K562 (cell line): ENCODE data around the gene SH3BGRL3. TPM values are rescaled to one million over a fixed set of nuclear protein-coding genes. Genes with fewer than 3 reads are reported as not detected.
A peak's percentile ranks its signal among the peaks of the same experiment; 100 is the strongest.

Experiments used
- CBX1 ChIP-seq: sonication (generic); IDR thresholded peaks from 2 replicates; pipeline ENCODE4 v1.6.1; 2016; ENCODE audit warnings: antibody characterized with exemption, low read depth, mild to moderate bottlenecking
- DIDO1 ChIP-seq: fragments of 450-650 bp; IDR thresholded peaks from 2 replicates; pipeline ENCODE4 v1.6.1; 2016; ENCODE audit warnings: low read depth, missing biosample characterization, missing genetic modification characterization
- HNRNPL ChIP-seq: fragments of 200-400 bp; formaldehyde crosslinking; IDR thresholded peaks from 2 replicates; pipeline ENCODE4 v1.6.1; 2017; ENCODE audit warnings: low read depth, mild to moderate bottlenecking, low read length
- JUNB ChIP-seq: fragments of 450-650 bp; formaldehyde crosslinking; conservative IDR thresholded peaks from 2 replicates; pipeline ENCODE4 v1.4.0; 2020; ENCODE audit warnings: mild to moderate bottlenecking
- MYNN ChIP-seq, 2 experiments: sonication (generic); formaldehyde crosslinking in 1 of 2; IDR thresholded peaks; 2 replicates each; pipeline versions ENCODE4 v1.5.0 to v1.6.1; 2016 to 2020; ENCODE audit warnings: antibody characterized with exemption in 1 of 2, missing genetic modification reagents in 1 of 2
- NFE2L1 ChIP-seq: fragments of 450-650 bp; IDR thresholded peaks from 2 replicates; pipeline ENCODE4 v1.6.1; 2016; ENCODE audit warnings: missing genetic modification characterization, low read depth, mild to moderate bottlenecking, missing compliant biosample characterization, moderate library complexity, borderline replicate concordance
- NFXL1 ChIP-seq: fragments of 450-650 bp; formaldehyde crosslinking; IDR thresholded peaks from 2 replicates; pipeline ENCODE4 v1.4.0; 2021; ENCODE audit warnings: mild to moderate bottlenecking
- POLR2A ChIP-seq: fragments of 450-650 bp; conservative IDR thresholded peaks from 2 replicates; pipeline ENCODE4 v1.6.1; 2016
- POLR2H ChIP-seq: IDR thresholded peaks from 2 replicates; pipeline ENCODE4 v1.6.1; 2016; ENCODE audit warnings: missing genetic modification characterization, low read depth, mild to moderate bottlenecking, control low read depth, missing compliant biosample characterization, moderate library complexity
- RB1 ChIP-seq: fragments of 450-650 bp; IDR thresholded peaks from 2 replicates; pipeline ENCODE4 v1.6.1; 2017; ENCODE audit warnings: low read depth, mild to moderate bottlenecking
- SMAD4 ChIP-seq: fragments of 250-450 bp; sonication (Bioruptor Pico); conservative IDR thresholded peaks from 2 replicates; pipeline ENCODE4 v1.8.0; 2021; ENCODE audit warnings: inconsistent platforms, mild to moderate bottlenecking, moderate library complexity
- SRF ChIP-seq, 2 experiments: fragments of 250-450, 450-650 bp in 1 of 2; sonication (Bioruptor Pico) in 1 of 2; sonication (generic) in 1 of 2; formaldehyde crosslinking; IDR thresholded peaks; 2 replicates each; pipeline versions ENCODE4 v1.5.0 to v1.5.1; 2020 to 2022; ENCODE audit warnings: mild to moderate bottlenecking in 1 of 2, missing genetic modification reagents in 1 of 2
- SRSF3 ChIP-seq: fragments of 200-400 bp; formaldehyde crosslinking; IDR thresholded peaks from 2 replicates; pipeline ENCODE4 v1.6.1; 2016; ENCODE audit warnings: mild to moderate bottlenecking, low read length, moderate library complexity; ENCODE audit not compliant: insufficient read depth
- TSHZ1 ChIP-seq: fragments of 250-450 bp; sonication (Bioruptor Pico); IDR thresholded peaks from 2 replicates; pipeline ENCODE4 v1.4.0; 2020; ENCODE audit warnings: mild to moderate bottlenecking, moderate library complexity
- ZBTB7A ChIP-seq: IDR thresholded peaks from 2 replicates; pipeline ENCODE4 v1.6.1; 2011; ENCODE audit warnings: low read depth, mild to moderate bottlenecking, low read length, moderate library complexity, borderline replicate concordance; ENCODE audit not compliant: control insufficient read depth
- ZNF408 ChIP-seq: fragments of 250-450 bp; sonication (Bioruptor Pico); IDR thresholded peaks from 2 replicates; pipeline ENCODE4 v1.4.0; 2020; ENCODE audit warnings: low read depth, mild to moderate bottlenecking, moderate library complexity
- ZNF586 ChIP-seq: fragments of 450-650 bp; formaldehyde crosslinking; conservative IDR thresholded peaks from 2 replicates; pipeline ENCODE4 v1.4.0; 2020; ENCODE audit warnings: mild to moderate bottlenecking, moderate library complexity
- polyA plus RNA-seq, 8 experiments: library from polyadenylated mRNA; depleted of rRNA in 4 of 8; stranded (reverse) in 5 of 8; unstranded in 3 of 8; fragments of >200 nt; fragmentation: Nextera tagmentation in 2 of 8; fragmentation: Illumina TruSeq in 1 of 8; extraction: Ambion mirVana in 2 of 8; extraction: Trizol in 1 of 8; gene quantifications; 2 replicates each; pipeline versions ENCODE4 v1.2.1 to v1.2.3, GENCODE V29; 2011 to 2014; ENCODE audit warnings: inconsistent platforms in 1 of 8, missing spikeins in 1 of 8
- total RNA-seq, 7 experiments: library from RNA; depleted of rRNA in 6 of 7; stranded (reverse); fragments of >200 nt in 6 of 7; fragmentation: Illumina TruSeq in 2 of 7; extraction: Trizol in 2 of 7; gene quantifications; 2 replicates each; pipeline versions ENCODE4 v1.2.1 to v1.2.3, GENCODE V29; 2011 to 2021; ENCODE audit warnings: low replicate concordance in 1 of 7
- TF ChIP-seq, protein P1 (sequence below), 2 experiments: fragments of 450-650 bp; IDR thresholded peaks; 2 replicates each; pipeline ENCODE4 v1.6.1; 2016
- TF ChIP-seq, protein P2 (sequence below): IDR thresholded peaks from 3 replicates; pipeline ENCODE4 v1.6.1; 2011; ENCODE audit warnings: borderline replicate concordance, mild to moderate bottlenecking, moderate library complexity; ENCODE audit not compliant: insufficient read length; ENCODE audit errors: extremely low read depth

SH3BGRL3 gene
- total and polyA plus RNA-seq, 9 of the 15 experiments (the other 6 are each of a cell fraction or from before 2014, with no cell fraction given), result 30.3 to 140 (median 54.2) TPM

DNA sequence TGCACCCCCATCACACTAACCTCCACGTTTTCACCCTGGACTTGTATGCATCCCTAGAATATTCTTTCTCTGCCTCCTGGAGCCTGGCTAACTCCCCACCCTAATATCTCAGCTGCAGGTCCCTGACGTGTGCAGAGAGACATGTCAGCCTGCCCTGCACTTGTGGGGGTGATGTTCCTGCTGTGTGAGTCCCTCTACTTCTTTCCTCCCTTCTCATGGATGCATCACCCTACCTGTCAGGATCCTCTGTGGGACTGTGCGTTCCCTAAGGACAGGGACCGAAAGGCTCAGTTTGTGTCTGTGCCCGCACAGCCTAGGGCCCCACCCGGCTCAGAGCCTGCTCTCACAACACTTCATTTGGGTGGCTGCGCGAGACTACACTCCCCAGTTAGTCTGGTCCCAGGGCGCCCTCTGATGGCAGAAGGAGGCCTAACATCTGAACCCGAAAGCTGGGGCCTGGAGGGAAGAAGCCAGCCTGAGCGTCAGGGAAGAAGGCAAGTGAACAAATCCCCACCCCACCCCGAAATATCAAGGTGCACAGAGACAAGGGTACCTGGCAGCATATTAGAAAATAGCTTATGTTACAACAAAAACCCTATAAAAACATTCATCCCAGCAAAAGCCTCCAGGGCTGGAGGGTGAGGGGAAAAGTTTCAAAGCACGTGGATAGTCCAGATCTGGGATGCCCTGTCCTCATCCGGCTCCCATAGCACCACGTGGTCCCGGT lies 41.6 kb downstream of the SH3BGRL3 start (continued):
- no peak for TF ChIP-seq HNRNPL
- no peak for TF ChIP-seq CBX1
- TF ChIP-seq SRSF3, result no peak
- TF ChIP-seq, protein P1, sequence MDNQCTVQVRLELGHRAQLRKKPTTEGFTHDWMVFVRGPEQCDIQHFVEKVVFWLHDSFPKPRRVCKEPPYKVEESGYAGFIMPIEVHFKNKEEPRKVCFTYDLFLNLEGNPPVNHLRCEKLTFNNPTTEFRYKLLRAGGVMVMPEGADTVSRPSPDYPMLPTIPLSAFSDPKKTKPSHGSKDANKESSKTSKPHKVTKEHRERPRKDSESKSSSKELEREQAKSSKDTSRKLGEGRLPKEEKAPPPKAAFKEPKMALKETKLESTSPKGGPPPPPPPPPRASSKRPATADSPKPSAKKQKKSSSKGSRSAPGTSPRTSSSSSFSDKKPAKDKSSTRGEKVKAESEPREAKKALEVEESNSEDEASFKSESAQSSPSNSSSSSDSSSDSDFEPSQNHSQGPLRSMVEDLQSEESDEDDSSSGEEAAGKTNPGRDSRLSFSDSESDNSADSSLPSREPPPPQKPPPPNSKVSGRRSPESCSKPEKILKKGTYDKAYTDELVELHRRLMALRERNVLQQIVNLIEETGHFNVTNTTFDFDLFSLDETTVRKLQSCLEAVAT (IDR thresholded peaks at IDR 0.05), result no peak
- TF ChIP-seq ZNF408 (CRISPR knock-in tag), result no peak
- no peak for TF ChIP-seq ZNF586
- TF ChIP-seq NFE2L1 (tag), result no peak
- TF ChIP-seq ZBTB7A, result no peak
- TF ChIP-seq TSHZ1 (CRISPR knock-in tag), result no peak
- no peak for TF ChIP-seq POLR2A
- peak; percentile 65; the same call in 1 of the 2 replicates for TF ChIP-seq MYNN (IDR thresholded peaks at IDR 0.05)
- TF ChIP-seq MYNN (CRISPR knock-in tag; IDR thresholded peaks at IDR 0.05), result no peak
- TF ChIP-seq, protein P2, sequence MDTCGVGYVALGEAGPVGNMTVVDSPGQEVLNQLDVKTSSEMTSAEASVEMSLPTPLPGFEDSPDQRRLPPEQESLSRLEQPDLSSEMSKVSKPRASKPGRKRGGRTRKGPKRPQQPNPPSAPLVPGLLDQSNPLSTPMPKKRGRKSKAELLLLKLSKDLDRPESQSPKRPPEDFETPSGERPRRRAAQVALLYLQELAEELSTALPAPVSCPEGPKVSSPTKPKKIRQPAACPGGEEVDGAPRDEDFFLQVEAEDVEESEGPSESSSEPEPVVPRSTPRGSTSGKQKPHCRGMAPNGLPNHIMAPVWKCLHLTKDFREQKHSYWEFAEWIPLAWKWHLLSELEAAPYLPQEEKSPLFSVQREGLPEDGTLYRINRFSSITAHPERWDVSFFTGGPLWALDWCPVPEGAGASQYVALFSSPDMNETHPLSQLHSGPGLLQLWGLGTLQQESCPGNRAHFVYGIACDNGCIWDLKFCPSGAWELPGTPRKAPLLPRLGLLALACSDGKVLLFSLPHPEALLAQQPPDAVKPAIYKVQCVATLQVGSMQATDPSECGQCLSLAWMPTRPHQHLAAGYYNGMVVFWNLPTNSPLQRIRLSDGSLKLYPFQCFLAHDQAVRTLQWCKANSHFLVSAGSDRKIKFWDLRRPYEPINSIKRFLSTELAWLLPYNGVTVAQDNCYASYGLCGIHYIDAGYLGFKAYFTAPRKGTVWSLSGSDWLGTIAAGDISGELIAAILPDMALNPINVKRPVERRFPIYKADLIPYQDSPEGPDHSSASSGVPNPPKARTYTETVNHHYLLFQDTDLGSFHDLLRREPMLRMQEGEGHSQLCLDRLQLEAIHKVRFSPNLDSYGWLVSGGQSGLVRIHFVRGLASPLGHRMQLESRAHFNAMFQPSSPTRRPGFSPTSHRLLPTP, result no peak
- peak; percentile 48; the same call in 1 of the 2 replicates for TF ChIP-seq SMAD4 (CRISPR knock-in tag)
- no peak for TF ChIP-seq NFXL1 (CRISPR knock-in tag)
- TF ChIP-seq POLR2H (tag), result no peak
- TF ChIP-seq DIDO1 (tag), result no peak
- TF ChIP-seq RB1, result peak; percentile 71; the same call in 1 of the 2 replicates
- TF ChIP-seq JUNB (CRISPR knock-in tag), result no peak
- no peak for TF ChIP-seq SRF (CRISPR knock-in tag; IDR thresholded peaks at IDR 0.05)
